Measurements from ENCODE around the gene CSTPP1.

DNA sequence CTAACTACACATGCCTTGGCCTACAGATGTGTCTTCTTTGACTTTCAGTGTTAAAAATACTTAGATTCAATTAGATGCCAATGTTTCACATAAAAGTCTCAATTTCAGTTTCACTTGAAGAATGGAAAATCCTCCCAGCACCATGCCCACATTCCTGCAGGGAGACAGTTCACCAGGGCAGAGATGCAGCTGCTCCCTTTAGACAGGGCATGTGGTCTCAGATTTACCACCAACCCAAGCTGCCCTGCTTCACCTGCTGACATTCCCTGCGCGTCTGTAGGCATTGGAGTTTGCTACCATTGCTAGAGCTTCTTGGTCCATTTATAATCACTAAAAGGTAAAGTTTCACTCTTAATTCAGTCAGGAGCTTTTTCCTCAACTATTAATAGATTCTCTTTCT, 126.2 kb downstream of the CSTPP1 start:
- no peak for TF ChIP-seq POLR2AphosphoS5 (IDR thresholded peaks at IDR 0.05; ENCODE audit: low read depth, low read length)
- TF ChIP-seq, protein P1, sequence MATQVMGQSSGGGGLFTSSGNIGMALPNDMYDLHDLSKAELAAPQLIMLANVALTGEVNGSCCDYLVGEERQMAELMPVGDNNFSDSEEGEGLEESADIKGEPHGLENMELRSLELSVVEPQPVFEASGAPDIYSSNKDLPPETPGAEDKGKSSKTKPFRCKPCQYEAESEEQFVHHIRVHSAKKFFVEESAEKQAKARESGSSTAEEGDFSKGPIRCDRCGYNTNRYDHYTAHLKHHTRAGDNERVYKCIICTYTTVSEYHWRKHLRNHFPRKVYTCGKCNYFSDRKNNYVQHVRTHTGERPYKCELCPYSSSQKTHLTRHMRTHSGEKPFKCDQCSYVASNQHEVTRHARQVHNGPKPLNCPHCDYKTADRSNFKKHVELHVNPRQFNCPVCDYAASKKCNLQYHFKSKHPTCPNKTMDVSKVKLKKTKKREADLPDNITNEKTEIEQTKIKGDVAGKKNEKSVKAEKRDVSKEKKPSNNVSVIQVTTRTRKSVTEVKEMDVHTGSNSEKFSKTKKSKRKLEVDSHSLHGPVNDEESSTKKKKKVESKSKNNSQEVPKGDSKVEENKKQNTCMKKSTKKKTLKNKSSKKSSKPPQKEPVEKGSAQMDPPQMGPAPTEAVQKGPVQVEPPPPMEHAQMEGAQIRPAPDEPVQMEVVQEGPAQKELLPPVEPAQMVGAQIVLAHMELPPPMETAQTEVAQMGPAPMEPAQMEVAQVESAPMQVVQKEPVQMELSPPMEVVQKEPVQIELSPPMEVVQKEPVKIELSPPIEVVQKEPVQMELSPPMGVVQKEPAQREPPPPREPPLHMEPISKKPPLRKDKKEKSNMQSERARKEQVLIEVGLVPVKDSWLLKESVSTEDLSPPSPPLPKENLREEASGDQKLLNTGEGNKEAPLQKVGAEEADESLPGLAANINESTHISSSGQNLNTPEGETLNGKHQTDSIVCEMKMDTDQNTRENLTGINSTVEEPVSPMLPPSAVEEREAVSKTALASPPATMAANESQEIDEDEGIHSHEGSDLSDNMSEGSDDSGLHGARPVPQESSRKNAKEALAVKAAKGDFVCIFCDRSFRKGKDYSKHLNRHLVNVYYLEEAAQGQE (IDR thresholded peaks at IDR 0.05; ENCODE audit: insufficient read depth in 1 of 2, low read depth in 2 of 2, low read length in 2 of 2) = no peak

Measured in PFSK-1 (cell line).